ENCODE measurements around the gene VTI1A.
"Not testable (repeated sequence)": the region's sequence is repeated elsewhere in the genome, so short reads cannot be mapped to it uniquely, and the experiment has no call there.

VTI1A gene

GRCh38 chr10:112539340-112539739, 92.3 kb downstream of the VTI1A start:
- DNase-seq (ENCODE audit: low read depth in 4 of 4, low spot score in 1 of 4), result no peak

DNA sequence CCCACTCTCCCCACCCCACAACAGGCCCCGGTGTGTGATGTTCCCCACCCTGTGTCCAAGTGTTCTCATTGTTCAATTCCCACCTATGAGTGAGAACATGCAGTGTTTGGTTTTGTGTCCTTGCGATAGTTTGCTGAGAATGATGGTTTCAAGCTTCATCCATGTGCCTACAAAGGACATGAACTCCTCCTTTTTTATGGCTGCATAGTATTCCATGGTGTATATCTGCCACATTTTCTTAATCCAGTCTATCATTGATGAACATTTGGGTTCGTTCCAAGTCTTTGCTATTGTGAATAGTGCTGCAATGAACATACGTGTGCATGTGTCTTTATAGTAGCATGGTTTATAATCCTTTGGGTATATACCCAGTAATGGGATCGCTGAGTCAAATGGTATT, 95.8 kb downstream of the VTI1A start:
- not testable (repeated sequence) for DNase-seq (ENCODE audit: low read depth in 4 of 4, low spot score in 1 of 4)

- no peak for DNase-seq (ENCODE audit: low read depth in 4 of 4, low spot score in 1 of 4)
Observed at GRCh38 chr10:112546474-112546873, 99.5 kb downstream of the VTI1A start.

GRCh38 chr10:112548535-112549276, 101.7 kb downstream of the VTI1A start:
- DNase-seq (ENCODE audit: low read depth in 4 of 4, low spot score in 1 of 4), result no peak

- DNase-seq (ENCODE audit: low read depth in 4 of 4, low spot score in 1 of 4), result no peak
Observed at GRCh38 chr10:112552593-112553110, 105.6 kb downstream of the VTI1A start.

DNA sequence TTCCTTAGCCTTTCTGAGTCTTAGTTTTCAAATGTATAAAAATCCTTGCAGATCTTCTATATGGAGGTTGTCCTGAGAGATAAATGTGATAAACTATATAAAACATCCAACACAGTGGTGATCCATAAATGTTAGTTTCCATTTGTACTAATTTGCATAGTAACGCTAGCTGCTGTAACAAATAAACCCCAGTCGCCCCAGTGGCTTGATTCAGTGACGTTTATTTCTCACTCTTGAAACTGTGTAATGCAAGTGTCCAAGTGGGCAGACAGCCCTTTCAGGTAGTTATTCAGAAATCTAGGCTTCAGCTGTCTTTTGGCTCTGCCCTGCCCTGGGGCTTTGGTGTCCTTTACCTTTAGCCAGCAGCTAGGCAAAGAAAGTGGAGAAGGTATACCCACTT, 106.3 kb downstream of the VTI1A start:
- no peak for DNase-seq (ENCODE audit: low read depth in 4 of 4, low spot score in 1 of 4)

DNA sequence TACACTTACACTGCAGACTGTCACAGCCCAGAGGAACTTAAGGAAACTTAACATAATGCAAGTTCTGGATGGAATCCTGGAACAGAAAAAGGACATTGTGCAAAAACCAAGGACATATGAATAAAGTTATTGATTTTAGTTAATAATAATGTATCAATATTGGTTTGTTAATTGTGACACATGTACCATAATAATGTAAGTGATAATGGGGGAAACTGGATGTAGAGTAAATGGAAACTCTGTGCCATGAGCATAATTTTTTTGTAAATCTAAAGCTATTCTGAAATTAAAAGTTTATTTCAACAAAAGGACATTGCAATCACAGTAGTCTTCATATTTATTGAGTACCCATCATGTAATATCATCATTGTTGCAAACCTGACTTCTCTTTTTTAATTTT, 107.2 kb downstream of the VTI1A start:
- no peak for DNase-seq (ENCODE audit: low read depth in 4 of 4, low spot score in 1 of 4)

DNA sequence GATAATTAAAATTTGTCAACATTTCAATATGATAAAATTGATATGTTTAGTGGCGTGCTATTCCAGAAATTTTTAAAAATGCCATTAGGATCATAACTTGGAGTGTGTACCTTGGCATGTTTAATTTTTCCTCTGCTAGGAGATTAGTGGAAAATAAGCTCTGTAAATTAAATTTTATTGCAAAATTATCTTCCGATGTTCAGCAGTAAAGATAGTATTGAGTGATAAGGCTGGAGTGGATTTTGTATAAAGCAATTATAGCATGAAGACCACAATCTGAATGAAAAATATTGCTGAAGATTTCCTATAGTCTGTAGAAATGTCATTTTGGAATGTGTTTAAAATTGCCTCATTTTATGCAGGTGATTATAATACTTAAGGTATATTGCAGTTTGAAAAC, 110.2 kb downstream of the VTI1A start:
- no peak for DNase-seq (ENCODE audit: low read depth in 4 of 4, low spot score in 1 of 4)

GRCh38 chr10:112558476-112559142, 111.6 kb downstream of the VTI1A start:
- DNase-seq (ENCODE audit: low read depth in 4 of 4, low spot score in 1 of 4), result no peak

DNA sequence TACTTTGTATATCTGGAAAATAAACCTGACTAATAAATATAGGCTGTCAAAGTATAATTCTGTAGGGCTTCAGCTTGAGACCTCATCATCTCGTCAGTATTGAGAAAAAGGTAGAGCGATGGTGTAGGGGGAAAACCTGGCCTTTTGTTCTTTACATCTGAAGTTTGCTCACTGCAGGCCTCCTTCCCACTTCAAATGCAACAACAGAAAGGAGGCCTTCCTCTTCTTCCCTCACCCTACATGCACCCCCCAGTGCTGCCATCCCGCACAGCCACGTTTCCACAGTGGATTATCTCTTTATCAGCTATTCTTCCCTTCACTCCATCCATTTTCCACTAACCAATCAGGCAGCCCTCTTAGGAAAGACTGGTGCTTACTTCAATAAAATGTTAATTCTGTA, 112.3 kb downstream of the VTI1A start:
- no peak for DNase-seq (ENCODE audit: low read depth in 4 of 4, low spot score in 1 of 4)

GRCh38 chr10:112562122-112562521, 115.1 kb downstream of the VTI1A start:
- DNase-seq (ENCODE audit: low read depth in 4 of 4, low spot score in 1 of 4), result no peak

GRCh38 chr10:112562809-112563663, 116.0 kb downstream of the VTI1A start:
- no peak for DNase-seq (ENCODE audit: low read depth in 4 of 4, low spot score in 1 of 4)

DNA sequence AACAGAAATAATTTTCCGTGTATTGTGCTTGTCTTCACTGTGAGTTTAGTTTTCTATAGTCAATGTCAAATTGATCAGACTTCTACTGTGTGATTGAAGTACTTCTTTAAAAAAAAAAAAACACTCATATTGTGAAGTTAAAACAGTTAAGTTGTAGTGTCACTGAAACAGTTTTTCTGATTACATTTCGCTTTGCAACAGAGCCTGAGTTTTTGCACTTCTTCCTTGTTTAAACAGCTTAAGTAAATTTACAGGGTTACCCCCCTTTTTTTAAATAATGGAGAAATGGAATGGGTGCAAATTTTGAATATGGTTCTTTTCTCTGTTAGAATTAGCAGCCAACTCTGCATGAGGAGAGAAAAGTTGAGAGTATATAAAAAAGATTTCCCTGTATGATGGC, 117.3 kb downstream of the VTI1A start:
- DNase-seq (ENCODE audit: low read depth in 4 of 4, low spot score in 1 of 4), result no peak

DNA sequence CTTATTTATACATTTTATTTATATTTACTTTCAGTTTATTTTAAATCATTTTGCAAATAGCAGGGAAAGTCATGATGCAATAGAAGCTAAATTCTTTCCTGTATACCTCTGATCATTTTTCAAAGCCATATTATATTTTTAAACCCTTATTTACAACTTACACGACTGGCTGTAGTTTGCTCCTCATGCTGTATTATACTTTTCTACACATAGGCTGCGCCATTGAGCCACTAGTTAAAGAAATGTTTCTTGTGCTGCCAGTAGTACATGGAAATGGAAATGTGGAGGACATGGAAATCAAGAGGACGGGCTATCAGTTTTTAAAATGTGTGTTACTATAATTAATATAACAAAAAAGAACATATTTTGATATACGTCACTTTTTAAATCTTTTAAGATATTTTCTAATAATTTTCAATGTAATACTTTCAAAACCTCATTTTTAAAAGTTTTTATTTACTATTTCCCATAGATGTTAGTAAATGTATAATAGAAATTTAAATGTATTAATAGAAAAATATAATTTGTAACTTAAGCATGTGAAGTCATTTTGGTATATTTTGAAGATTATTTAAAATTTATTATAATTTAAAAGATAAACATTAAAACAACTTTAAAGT, 118.5 kb downstream of the VTI1A start:
- no peak for DNase-seq (ENCODE audit: low read depth in 4 of 4, low spot score in 1 of 4)

GRCh38 chr10:112570585-112570984, 123.6 kb downstream of the VTI1A start:
- DNase-seq (ENCODE audit: low read depth in 4 of 4, low spot score in 1 of 4), result no peak

GRCh38 chr10:112579578-112579977, 132.6 kb downstream of the VTI1A start:
- no peak for DNase-seq (ENCODE audit: low read depth in 4 of 4, low spot score in 1 of 4)

DNA sequence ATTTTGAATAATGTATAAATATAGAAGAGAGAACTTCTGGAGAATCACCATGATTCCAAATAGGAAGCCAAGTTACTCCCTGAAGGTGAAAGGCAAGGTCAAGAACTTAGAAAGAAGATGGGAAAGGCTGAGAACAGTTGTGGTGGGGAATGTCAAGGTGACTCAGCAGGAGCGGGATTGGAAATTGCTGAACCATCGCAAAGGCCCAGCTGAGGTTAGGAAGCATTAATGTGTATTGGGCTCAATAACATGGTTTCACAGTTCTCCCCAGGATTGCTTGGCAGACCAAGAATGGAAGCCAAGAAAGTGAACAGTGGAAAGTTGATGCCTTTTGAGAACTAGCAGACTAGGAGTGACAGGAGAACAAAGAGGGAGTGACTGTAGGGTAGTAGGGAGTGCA, 133.3 kb downstream of the VTI1A start:
- DNase-seq (ENCODE audit: low read depth in 4 of 4, low spot score in 1 of 4), result no peak

GRCh38 chr10:112581921-112582320, 134.9 kb downstream of the VTI1A start:
- no peak for DNase-seq (ENCODE audit: low read depth in 4 of 4, low spot score in 1 of 4)

DNA sequence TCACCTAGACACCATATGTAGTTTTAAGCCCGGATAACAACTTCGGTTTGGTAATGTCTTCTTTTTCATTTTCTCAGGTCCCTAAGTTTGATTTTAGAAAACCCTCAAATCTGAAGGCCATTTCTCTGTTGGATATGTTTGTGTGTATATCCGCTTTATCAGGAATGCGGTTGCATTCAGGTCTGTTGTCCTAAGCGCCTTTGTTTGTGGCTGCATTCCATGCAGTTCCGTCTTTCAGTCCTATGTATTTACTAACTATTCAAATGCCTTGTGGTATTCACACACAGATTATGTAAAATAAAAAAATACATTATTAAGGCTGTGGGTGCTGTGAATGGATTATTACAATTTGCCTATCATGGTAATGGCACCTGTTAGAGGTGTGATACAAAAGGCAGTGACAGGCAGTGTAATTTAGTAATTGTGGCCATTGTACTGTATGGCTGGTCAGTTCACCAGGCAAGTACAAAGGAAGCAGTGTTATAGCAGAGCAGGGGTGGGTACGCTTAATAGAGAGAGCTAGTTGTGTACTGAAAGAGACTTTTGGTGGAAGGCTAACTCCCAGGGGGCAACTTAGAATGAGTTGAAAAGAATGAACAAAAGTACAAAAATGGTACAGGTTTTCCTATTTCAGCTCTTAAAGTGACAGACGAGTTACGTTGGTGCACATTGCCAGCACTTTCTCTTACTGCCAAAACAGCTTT, 136.4 kb downstream of the VTI1A start:
- DNase-seq (ENCODE audit: low read depth in 4 of 4, low spot score in 1 of 4), result no peak

GRCh38 chr10:112584276-112584675, 137.3 kb downstream of the VTI1A start:
- DNase-seq (ENCODE audit: low read depth in 4 of 4, low spot score in 1 of 4), result no peak

GRCh38 chr10:112585126-112585525, 138.1 kb downstream of the VTI1A start:
- DNase-seq (ENCODE audit: low read depth in 4 of 4, low spot score in 1 of 4), result no peak
